ENCODE results near the gene FAM118A. TPM values are rescaled to one million over a fixed set of nuclear protein-coding genes. Genes with fewer than 3 reads are reported as not detected.
"Not testable (repeated sequence)": the region's sequence is repeated elsewhere in the genome, so short reads cannot be mapped to it uniquely, and the experiment has no call there.

Gene FAM118A
- polyA plus RNA-seq (2012; ENCODE audit: insufficient read depth, insufficient read length), result 29.1 TPM

DNA sequence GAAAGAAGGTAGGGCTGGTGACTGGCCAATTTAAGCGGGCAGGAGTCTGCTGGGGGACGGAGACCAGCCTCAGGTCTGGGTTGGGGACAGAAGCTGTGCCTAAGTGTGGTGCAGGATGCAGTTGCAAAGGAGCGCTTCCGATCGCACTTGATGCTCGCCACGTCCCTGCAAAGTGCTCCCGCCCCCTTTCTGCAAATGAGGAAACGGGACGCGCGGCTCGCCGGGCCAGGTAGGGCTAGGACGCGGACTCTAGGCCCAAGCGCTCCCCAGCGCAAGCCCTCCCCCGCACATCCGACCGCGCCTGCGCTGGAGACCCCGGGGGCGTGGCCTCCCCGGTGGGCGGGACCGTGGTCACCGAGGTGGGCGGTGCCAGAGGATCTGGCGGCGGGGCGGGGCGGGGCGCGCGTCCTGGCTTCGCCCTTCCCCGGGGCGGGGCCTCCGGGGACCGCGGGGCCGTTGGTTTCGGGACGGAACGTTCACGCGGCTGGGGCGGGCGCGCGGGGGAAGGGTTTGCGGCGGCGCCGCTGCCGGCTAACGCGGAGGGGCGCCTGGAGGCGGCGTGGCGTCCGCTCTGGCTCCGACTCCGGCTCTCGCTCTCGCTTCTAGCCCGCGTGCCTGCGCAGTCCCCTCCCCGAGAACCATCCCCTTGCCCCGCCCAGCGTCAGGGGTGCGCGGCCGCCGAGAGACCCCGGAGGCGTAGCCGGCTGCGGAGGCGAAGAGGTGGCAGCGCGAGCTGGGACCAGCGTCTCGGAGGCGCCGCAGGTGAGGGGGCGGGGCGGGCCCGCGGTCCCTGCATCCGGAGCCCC lies at the start of gene FAM118A:
TSS of gene FAM118A (plus strand) at position 513 of the 806 bp plus-strand sequence. CDS start 12,446 bp downstream, outside the sequence.
- H3K4me3 ChIP-seq (ENCODE audit: low read length), result peak within 1 kb of the TSS; percentile 76
- DNase-seq (ENCODE audit: low read depth, low spot score), result peak; percentile 72

DNA sequence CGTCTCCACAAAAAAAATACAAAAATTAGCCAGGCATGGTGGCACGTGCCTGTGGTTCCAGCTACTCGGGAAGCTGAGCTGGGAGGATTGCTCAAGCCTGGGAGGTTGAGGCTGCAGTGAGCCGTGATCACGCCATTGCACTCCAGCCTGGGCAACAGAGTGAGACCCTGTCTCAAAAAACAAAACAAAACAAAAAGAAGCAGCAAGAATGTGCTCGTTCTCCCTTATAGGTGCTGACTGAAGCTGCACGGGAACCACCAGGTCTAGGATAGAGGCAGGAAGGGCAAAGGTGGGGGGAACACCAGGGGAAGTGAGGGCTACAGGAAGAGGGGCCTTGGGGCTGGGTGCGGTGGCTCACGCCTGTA lies 49.4 kb upstream of the FAM118A start:
- not testable (repeated sequence) for H3K4me3 ChIP-seq (ENCODE audit: low read length); DNase-seq (ENCODE audit: low read depth, low spot score)

DNA sequence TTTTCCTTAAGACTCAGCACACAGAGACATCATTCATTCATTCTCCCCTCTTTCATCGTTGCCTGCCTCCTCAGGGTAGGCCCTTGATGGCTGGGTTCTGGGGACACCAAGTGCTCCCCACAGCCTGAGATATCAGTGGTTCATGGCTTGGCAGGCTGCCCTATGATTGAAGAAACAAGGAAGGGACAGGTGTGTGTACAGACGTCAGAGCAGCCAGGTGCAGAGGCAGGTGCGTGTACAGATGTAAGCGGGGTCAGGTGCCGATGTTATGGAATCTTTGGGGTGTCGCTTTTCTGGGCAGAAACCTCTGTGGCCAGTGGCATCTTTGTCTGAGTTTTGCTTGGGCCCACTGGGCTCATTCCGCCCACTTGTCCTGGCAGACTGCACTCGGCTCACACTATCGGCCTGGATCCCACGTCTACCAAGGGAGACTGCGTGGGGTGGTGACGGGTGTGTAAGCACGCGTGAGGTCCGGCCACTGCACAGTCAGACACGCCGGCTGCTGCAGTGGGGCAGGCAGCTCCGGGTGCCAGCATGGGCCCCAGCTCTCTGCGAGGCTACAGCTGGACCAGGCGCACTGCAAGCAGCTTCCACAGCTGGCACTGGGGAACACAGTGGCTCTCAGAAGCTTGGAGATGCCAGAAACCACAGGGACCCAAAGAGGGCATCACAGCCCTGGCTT lies 48.2 kb upstream of the FAM118A start:
- DNase-seq (ENCODE audit: low read depth, low spot score), result no peak
- H3K4me3 ChIP-seq (ENCODE audit: low read length), result no peak overlapping the region

DNA sequence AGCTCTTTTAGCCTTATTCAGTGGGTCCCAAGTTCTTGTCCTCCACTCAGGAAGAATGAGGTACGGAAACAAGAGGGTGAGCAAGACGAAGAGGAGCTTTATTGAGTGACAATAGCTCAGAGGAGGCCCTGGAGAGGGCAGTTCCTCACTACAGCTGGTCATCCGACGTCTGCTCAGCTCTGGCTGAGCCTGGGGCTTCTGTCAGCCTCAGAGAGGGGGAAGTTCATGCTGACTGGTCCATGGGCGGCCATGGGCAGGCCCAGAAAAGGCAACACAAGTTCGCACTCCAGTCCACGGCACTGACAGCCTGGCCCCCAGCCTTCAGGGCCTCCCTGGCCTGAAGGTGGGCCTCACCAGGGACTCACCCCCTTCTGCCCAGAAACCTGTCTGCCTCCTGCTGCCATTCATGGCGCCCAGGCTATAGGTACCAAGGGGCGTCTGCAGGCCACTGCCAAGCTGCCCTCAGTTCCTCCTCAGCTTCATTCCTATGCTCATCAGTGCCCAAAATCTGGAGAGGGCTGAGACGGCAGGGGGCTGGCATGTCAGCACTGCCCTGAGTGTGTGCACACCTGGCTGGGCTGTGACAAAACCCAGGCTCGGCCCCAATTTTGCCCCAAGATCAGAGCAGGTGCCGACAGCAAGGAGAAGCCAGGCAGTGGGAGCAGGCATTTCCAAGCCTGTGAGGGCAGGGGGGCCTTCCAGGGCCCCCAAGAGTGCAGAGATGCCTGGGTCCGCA lies 47.4 kb upstream of the FAM118A start:
- H3K4me3 ChIP-seq (ENCODE audit: low read length), result no peak overlapping the region
- DNase-seq (ENCODE audit: low read depth, low spot score), result no peak

DNA sequence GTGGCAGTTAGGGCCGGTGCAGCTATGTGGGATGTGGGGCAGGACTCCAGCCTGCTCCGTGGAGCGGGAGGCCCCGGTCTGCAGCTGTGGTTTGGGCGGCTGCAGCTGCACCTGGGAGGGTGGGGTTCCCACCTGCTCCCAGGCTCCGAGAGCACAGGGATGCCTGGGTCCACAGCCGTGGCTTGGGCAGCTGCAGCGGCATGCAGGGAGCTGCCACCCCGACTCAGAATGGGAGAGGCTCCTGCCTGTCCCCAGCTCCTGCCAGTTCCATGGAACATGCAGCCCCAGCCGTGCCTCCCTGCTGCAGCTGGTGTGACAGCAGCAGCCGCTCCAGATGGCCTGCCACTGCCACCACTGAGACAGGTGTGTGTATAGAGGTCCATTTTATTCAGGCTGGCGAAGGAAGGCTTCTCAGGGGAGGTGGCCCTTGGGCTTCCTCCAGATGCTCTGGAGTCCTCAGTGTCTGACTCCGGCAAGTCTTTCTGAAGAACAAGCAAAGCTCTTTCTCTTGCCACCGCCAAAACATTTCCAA lies 46.7 kb upstream of the FAM118A start:
- no peak overlapping the region for H3K4me3 ChIP-seq (ENCODE audit: low read length)
- no peak for DNase-seq (ENCODE audit: low read depth, low spot score)

DNA sequence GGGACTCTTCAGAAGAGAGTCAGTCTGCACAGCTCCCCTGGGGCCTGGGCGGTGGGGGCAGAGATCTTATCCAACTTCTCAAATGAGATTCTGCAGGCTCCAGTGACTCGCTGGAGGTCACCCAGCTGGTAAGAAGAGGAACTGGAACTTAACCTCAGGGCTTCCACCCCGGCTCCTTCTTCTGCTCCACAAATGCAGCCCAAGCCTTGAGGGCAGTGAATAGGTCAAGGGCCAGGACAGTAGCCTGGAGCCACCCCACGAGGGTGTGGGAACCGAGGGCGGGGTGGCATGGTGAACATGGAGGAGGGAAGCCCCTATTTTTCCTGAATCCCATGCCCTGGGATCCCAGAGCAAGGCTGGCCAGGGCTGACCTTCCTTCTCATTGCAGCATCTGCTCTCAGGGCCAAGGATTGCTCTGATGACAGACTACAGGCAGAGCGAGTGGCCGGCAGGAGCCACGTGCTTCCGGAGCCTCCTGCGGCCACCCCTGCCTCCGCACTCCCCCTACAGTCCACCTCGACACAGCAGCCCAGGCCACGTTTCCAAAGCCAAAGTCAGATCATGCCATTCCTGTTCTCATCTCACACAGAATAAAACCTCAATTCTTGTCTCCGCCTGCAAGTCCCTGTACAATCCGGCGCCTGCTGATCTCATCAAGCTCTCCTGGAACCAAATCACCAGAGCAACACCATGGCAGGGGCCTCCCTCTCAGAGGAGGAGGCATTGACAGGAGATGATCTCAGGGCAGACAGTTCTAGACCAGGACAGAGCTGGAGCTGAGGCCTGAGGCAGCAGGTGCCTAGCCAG lies 46.1 kb upstream of the FAM118A start:
- H3K4me3 ChIP-seq (ENCODE audit: low read length), result no peak overlapping the region
- DNase-seq (ENCODE audit: low read depth, low spot score), result no peak

DNA sequence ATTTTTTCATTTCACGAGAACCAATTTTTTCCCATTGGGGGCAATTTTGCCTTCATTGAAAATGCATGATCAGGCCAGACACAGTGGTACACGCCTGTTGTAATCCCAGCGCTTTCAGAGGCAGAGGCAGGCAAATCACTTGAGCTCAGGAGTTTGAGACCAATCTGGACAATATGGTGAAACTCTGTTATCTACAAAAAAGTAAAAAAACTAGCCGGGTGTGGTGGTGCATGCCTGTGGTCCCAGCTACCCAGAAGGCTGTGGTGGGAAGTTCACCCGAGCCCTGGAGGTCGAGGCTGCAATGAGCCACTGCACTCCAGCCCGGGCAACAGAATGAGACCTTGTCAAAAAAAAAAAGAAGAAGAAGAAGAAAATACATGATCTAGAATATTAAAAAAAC lies 44.2 kb upstream of the FAM118A start:
- no peak overlapping the region for H3K4me3 ChIP-seq (ENCODE audit: low read length)
- no peak for DNase-seq (ENCODE audit: low read depth, low spot score)

DNA sequence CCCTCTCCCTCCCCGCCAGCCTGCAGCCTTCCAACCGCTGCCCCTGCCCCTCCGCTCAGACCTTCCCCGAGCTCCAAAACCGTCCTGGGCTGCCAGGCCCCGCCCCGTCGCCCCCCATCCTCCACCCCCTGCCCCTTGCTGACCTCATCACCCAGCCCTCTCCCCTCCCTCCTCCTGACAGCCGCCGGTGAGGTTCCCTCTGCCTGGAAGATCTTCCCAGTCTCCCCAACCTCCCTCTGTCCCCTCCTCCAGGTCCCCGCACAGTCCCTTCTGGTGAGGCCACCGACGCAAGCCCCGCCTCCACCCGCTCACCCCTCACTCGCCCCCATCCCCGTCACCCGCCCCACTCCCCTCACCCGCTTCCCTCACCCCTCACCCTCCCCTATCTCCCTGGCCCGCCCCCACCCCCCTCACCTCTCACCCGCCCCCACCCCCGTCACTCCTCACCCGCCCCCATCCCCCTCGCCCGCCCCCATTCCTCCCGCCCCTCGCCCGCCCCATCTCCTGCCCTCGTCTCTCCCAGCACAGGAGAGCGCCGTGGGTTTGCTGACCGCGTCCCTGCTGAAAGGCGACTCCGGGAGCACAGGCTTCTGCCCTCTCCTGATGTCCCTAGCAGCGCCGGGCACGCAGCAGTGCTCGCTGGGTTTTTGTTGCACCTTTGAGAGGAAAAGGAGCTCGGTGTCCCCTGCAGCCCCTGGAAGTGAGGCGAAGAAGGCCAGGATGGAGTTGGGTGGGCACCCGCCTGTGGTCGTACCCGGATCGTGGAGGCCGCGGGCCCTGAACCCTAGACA lies 41.4 kb upstream of the FAM118A start:
- DNase-seq (ENCODE audit: low read depth, low spot score), result no peak
- H3K4me3 ChIP-seq (ENCODE audit: low read length), result peak overlapping the region; percentile 54

DNA sequence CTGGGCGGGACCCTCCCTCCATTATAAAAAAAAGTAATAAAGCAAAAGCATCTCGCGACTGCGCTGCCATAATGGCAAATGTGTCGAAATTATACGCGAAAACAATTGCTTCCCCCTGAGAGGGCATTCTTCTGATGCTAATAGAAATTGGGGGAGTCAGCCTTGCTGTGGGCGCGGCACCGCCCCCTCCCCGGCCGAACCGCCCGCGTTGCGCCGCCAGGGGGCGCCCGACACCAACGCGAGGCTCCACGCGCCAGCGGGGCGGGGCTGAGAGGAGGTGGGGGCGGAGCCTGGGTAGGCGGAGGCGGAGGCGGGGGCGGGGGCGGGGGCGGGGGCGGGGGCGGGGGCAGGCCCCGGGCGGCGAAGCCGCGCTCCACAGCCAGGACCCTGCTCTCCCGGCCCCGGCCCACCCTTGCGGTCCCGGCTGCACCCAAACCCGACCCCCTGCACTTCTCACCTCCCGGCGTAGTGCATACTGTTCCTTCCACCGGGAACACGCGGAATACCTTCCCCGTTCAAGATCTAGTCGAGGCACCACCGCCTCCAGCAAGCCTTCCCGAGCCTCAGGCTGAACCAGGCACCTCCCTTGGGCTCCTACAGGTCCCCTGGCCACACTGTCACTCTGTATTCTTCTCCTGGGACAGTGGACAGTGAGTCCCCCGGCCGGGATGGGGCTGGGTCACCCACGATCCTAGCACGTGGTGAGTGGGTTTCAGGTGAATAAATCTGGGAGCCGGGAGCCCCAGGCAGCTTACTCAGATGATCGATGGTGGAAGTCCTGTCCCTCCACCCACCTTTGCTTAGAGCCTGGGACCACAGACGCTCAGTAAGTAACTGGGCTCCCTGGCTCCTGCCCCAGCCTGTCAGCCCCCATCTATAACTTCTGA lies 40.5 kb upstream of the FAM118A start:
- peak overlapping the region; percentile 54 for H3K4me3 ChIP-seq (ENCODE audit: low read length)

DNA sequence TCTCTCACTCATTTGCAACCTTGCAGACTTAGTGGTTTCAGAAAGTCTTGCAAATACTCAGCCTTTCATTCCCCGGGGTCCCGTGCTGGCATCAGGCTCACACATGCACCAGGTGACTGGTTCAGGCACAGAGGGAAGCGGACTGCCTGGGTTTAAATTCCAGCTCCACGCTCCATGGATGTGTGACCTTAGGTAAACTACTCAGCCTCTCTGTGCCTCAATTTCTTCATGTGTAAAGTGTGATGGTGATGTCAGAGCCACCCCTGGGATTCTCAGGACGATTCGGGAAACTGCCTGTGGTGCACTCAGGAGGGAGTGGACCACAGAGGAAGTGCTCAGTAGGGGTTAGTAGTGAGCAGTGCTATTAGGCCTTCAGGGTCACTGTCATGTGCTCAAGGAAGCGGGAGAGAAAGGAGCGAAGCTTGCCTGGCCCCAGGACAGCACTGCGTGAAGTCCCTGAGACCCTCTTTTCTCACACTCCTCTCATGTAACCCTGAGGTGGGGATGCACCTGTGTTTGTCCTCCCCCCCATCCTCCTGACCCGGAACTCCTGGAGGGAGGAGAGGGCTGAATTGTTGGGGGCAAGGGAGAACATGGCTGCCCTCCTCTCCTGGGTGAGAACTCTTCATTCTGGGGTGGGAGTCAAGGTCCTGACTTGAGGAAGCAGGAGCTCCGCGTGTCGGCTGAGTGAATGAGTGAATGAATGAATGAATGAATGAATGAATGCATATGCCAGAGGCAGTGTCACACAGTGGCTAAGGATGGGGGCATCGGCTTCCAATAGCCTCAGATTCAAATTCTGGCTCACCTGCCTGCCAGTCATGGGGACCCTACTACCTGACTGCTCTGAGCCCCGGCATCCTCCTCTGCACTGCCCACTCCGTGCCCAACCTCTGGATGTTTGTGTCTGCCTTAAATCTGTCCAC lies 39.4 kb upstream of the FAM118A start:
- DNase-seq (ENCODE audit: low read depth, low spot score), result no peak

More for the DNA sequence above, 40.5 kb upstream of the FAM118A start:
- peak; percentile 48 for DNase-seq (ENCODE audit: low read depth, low spot score)

DNA sequence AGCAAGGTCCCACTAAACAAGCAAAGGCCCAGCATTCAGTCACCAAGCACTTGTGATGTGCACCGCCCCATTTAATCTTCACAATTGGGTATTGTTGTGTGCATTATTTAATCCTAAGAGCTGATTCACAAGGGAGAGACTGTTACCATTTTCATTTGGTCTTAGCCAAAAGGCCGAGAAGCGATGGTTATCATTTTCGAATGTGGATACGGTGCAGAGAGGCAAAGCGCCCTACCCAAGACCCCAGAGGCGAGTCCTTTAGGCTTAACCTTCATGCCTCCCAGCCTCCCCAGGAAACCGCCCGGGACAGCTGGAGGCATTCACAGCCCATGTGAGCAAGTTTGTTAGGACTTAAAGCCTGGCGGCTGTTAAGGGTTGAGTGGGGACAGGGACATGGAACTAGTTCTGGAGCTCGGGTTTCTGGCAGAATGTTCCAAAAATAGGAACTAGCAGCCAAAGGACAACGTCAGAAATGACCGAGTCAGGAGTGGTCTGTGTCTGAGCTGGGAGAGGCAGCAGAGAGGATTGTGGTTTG lies 38.0 kb upstream of the FAM118A start:
- DNase-seq (ENCODE audit: low read depth, low spot score), result no peak
- H3K4me3 ChIP-seq (ENCODE audit: low read length), result no peak overlapping the region

More for the DNA sequence above, 39.4 kb upstream of the FAM118A start:
- H3K4me3 ChIP-seq (ENCODE audit: low read length), result no peak overlapping the region

DNA sequence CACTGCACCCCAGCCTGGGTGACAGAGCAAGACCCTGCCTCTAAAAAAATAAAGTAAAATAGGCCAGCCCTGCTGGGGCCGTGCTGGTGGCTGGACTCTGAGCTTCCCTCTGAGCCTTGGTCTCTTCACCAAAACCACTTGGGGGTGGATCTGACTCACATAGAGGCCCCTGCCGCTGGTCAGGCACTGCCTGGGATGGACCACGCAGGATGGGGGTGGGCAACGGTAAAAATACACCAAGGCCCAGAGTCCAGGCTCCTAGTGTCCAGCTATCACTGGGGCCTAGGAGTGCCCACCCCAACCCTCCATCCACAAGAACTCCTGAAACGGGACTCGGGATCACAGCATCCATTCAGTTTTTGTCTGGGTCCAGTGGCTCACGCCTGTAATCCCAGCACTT lies 37.2 kb upstream of the FAM118A start:
- no peak for DNase-seq (ENCODE audit: low read depth, low spot score)

DNA sequence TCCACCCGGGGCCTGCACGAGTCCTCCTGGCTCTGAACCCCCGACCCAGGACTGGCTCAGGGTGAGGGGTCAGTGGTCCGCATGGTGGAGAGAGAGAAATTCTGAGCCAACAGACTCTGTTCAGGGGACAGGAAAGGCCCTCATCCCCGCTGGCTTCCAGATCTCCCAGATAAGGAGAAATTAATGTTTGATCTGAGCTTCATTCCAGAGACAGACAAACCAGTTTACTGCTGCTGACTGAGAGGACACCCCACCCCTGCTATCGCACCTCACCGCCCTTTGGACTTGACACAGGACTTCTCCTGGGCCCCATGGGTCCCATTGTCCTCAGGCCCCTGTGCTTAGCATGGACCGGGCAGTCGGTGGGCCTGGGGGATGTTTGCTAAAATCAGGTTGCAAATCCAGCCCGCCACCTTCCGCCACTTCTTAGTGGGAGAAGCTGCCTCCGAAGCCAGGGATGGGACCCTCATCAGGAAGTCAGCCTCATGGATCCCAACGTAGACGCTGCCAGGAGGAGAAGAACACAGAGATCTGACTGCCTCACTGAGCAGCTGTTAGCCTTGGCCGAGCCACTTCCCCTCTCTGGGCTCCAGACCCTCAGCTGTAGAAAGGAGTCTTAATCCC lies 36.2 kb upstream of the FAM118A start:
- no peak for DNase-seq (ENCODE audit: low read depth, low spot score)
- no peak overlapping the region for H3K4me3 ChIP-seq (ENCODE audit: low read length)

More for the DNA sequence above, 37.2 kb upstream of the FAM118A start:
- no peak overlapping the region for H3K4me3 ChIP-seq (ENCODE audit: low read length)

DNA sequence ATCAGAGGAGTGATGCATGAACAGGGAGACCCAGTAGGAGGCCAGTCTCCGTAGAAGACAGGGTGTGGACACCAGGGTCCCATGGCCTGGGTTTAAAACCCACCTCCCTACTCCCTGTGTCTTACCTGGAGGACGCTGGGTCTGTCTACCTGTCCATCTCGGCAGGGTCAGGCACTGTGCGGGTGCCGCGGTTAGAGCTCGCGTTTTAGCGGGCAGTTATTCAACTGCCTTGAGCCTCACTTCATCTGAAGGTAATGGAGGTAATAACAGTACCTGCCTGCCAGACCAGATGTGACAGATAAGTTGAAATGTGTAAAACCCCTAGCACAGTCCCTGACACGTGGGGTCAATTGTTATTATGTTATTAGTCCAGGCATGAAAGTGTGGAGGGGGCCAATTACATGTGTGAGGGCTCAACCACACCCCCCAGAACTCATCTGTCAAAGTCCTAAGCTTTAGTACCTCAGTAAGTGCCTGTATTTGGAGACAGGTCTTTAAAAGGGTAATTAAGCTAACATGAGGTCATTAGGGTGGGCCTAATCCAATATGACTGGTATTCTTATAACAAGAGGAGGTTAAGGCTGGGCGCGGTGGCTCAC lies 33.1 kb upstream of the FAM118A start:
- DNase-seq (ENCODE audit: low read depth, low spot score), result no peak
- no peak overlapping the region for H3K4me3 ChIP-seq (ENCODE audit: low read length)

DNA sequence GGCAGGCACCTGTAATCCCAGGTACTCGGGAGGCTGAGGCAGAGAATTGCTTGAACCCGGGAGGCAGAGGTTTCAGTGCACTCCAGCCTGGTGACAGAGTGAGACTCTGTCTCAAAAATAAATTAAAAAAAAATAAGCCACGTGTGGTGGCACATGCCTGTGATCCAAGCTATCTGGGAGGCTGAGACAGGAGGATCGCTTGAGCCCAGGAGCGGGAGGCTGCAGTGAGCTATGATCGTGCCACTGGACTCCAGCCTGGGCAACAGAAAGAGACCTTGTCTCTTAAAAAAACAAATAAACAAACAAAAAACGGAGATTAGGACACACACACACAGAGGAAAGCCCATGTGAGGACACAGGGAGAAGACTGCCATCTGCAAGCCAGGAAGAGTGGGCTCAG lies 32.0 kb upstream of the FAM118A start:
- not testable (repeated sequence) for H3K4me3 ChIP-seq (ENCODE audit: low read length); DNase-seq (ENCODE audit: low read depth, low spot score)
